Sigmoid colon (tissue), 3 donors: ENCODE data around the gene ABCB4.

Source experiments
- CTCF ChIP-seq, 4 experiments: fragments of 450-650 bp in 3 of 4; fragments of 200-600 bp in 1 of 4; IDR thresholded peaks; one replicate each; pipeline ENCODE4 v1.5.1; 2016 to 2019; ENCODE audit warnings: antibody characterized with exemption in 4 of 4, mild to moderate bottlenecking in 3 of 4, moderate library complexity in 2 of 4
- POLR2A ChIP-seq, 2 donors: fragments of 450-650 bp; IDR thresholded peaks; one replicate each; pipeline ENCODE4 v1.6.1; 2016; ENCODE audit warnings: antibody characterized with exemption in 2 of 2, mild to moderate bottlenecking in 2 of 2, moderate library complexity in 2 of 2

GRCh38 chr7:87499494-87499893, 24.0 kb upstream of the ABCB4 start:
- no peak for TF ChIP-seq CTCF (IDR thresholded peaks at IDR 0.05)
- TF ChIP-seq POLR2A (IDR thresholded peaks at IDR 0.05): no peak
